ENCODE results near the gene HAP1.

GRCh38 chr17:41687828-41688640, 46.4 kb downstream of the HAP1 start:
- TF ChIP-seq, protein P1, sequence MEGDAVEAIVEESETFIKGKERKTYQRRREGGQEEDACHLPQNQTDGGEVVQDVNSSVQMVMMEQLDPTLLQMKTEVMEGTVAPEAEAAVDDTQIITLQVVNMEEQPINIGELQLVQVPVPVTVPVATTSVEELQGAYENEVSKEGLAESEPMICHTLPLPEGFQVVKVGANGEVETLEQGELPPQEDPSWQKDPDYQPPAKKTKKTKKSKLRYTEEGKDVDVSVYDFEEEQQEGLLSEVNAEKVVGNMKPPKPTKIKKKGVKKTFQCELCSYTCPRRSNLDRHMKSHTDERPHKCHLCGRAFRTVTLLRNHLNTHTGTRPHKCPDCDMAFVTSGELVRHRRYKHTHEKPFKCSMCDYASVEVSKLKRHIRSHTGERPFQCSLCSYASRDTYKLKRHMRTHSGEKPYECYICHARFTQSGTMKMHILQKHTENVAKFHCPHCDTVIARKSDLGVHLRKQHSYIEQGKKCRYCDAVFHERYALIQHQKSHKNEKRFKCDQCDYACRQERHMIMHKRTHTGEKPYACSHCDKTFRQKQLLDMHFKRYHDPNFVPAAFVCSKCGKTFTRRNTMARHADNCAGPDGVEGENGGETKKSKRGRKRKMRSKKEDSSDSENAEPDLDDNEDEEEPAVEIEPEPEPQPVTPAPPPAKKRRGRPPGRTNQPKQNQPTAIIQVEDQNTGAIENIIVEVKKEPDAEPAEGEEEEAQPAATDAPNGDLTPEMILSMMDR (conservative IDR thresholded peaks at IDR 0.05; ENCODE audit: low read length) = peak; percentile 93
- TF ChIP-seq EZH2phosphoT487 (IDR thresholded peaks at IDR 0.05; ENCODE audit: borderline replicate concordance, low read depth, low read length) = no peak

All from OCI-LY7 (cell line).